Measurements from ENCODE around the gene SLC35C1. TPM values are rescaled to one million over a fixed set of nuclear protein-coding genes. Genes with fewer than 3 reads are reported as not detected.
"Not testable (repeated sequence)": the region's sequence is repeated elsewhere in the genome, so short reads cannot be mapped to it uniquely, and the experiment has no call there.

Gene SLC35C1
- total RNA-seq, 1 donor from 2014 or later = 19.5 TPM

- no peaks in the 10 kb centered on the region for H3K9me3 Mint-ChIP-seq
- H3K4me3 Mint-ChIP-seq = no peak overlapping the region
- H3K27me3 Mint-ChIP-seq = peaks cover 3% of the 10 kb centered on the region
- DNase-seq (ENCODE audit: extremely low spot score, unreplicated experiment) = no peak
- no peaks in the 10 kb centered on the region for H3K36me3 Mint-ChIP-seq
- no peak overlapping the region for H3K27ac Mint-ChIP-seq
- peaks cover 18% of the 10 kb centered on the region for H3K4me1 Mint-ChIP-seq (ENCODE audit: unreplicated experiment)
- TF ChIP-seq CTCF (conservative IDR thresholded peaks at IDR 0.05) = no peak
These were observed 15.4 kb downstream of the SLC35C1 start for GRCh38 chr11:45820211-45820857.

- H3K9me3 Mint-ChIP-seq = not testable (repeated sequence)
- H3K4me1 Mint-ChIP-seq (ENCODE audit: unreplicated experiment) = peaks cover 13% of the 10 kb centered on the region
These were observed 21.5 kb downstream of the SLC35C1 start for GRCh38 chr11:45826492-45826891.

GRCh38 chr11:45827123-45827522, 22.2 kb downstream of the SLC35C1 start:
- no peak overlapping the region for H3K27ac Mint-ChIP-seq

More at GRCh38 chr11:45826492-45826891, 21.5 kb downstream of the SLC35C1 start:
- not testable (repeated sequence) for H3K4me3 Mint-ChIP-seq; H3K36me3 Mint-ChIP-seq; DNase-seq (ENCODE audit: extremely low spot score, unreplicated experiment)
- Mint-ChIP-seq H3K27me3 (peaks cover 11% of the 10 kb centered on the region), H3K27ac (peak overlapping the region; percentile 64)

GRCh38 chr11:45828996-45829395, 24.0 kb downstream of the SLC35C1 start:
- Mint-ChIP-seq H3K27ac (no peak overlapping the region), H3K9me3 (no peaks in the 10 kb centered on the region), H3K4me3 (no peak overlapping the region), H3K27me3 (peaks cover 11% of the 10 kb centered on the region), H3K36me3 (no peaks in the 10 kb centered on the region), H3K4me1 (ENCODE audit: unreplicated experiment) (peaks cover 4% of the 10 kb centered on the region)
- DNase-seq (ENCODE audit: extremely low spot score, unreplicated experiment) = no peak
- TF ChIP-seq CTCF (conservative IDR thresholded peaks at IDR 0.05) = no peak

More at GRCh38 chr11:45827123-45827522, 22.2 kb downstream of the SLC35C1 start:
- Mint-ChIP-seq H3K9me3 (no peaks in the 10 kb centered on the region), H3K36me3 (no peaks in the 10 kb centered on the region), H3K4me1 (ENCODE audit: unreplicated experiment) (peaks cover 13% of the 10 kb centered on the region), H3K27me3 (peaks cover 11% of the 10 kb centered on the region), H3K4me3 (no peak overlapping the region)
- DNase-seq (ENCODE audit: extremely low spot score, unreplicated experiment) = no peak
- no peak for TF ChIP-seq CTCF (conservative IDR thresholded peaks at IDR 0.05)

- Mint-ChIP-seq H3K27ac (no peak overlapping the region), H3K27me3 (peaks cover 7% of the 10 kb centered on the region), H3K4me1 (ENCODE audit: unreplicated experiment) (no peaks in the 10 kb centered on the region), H3K4me3 (no peak overlapping the region), H3K9me3 (no peaks in the 10 kb centered on the region), H3K36me3 (no peaks in the 10 kb centered on the region)
- no peak for TF ChIP-seq CTCF (conservative IDR thresholded peaks at IDR 0.05)
- no peak for DNase-seq (ENCODE audit: extremely low spot score, unreplicated experiment)
These were observed 25.6 kb downstream of the SLC35C1 start for GRCh38 chr11:45830596-45830995.

GRCh38 chr11:45832811-45833441, 28.0 kb downstream of the SLC35C1 start:
- Mint-ChIP-seq H3K27ac (peak overlapping the region; percentile 51), H3K4me3 (no peak overlapping the region), H3K4me1 (ENCODE audit: unreplicated experiment) (no peaks in the 10 kb centered on the region), H3K36me3 (no peaks in the 10 kb centered on the region), H3K9me3 (no peaks in the 10 kb centered on the region), H3K27me3 (peaks cover 23% of the 10 kb centered on the region)
- no peak for DNase-seq (ENCODE audit: extremely low spot score, unreplicated experiment)
- TF ChIP-seq CTCF (conservative IDR thresholded peaks at IDR 0.05) = no peak

Data from type B pancreatic cell (in vitro differentiated cells).